Mucosa of descending colon (tissue), 3 donors: ENCODE data around the gene NUDCD2. TPM values are rescaled to one million over a fixed set of nuclear protein-coding genes. Genes with fewer than 3 reads are reported as not detected.

Source experiments
- ATAC-seq: fragments of 200-7000 bp; cut with Tn5 transposase; one replicate; pipeline ENCODE4 v1.9.1; 2020; ENCODE audit warnings: mild to moderate bottlenecking, moderate library complexity
- DNase-seq, 3 donors: peaks; one replicate each; pipeline ENCODE4 v3.0.0-alpha.2; 2020
- H3K36me3 ChIP-seq: fragments of 200-600 bp; one replicate; pipeline ENCODE4 v1.8.0; 2021; ENCODE audit warnings: low read depth, mild to moderate bottlenecking
- H3K4me1 ChIP-seq: fragments of 200-600 bp; one replicate; pipeline ENCODE4 v1.8.0; 2021; ENCODE audit warnings: low read depth, mild to moderate bottlenecking
- H3K4me3 ChIP-seq: fragments of 200-600 bp; one replicate; pipeline ENCODE4 v1.8.0; 2021; ENCODE audit warnings: mild to moderate bottlenecking
- H3K9me3 ChIP-seq: fragments of 200-600 bp; one replicate; pipeline ENCODE4 v1.8.0; 2021; ENCODE audit warnings: mild to moderate bottlenecking
- intact Hi-C, 2 donors: fragments of 100-400 bp; cut with DNase I in 1 of 2; cut with micrococcal nuclease in 1 of 2; formaldehyde crosslinking; loops; one replicate each; pipeline versions ENCODE4 v1.11.0 to v1.11.1; 2022; cut with DNase I, micrococcal nuclease
- total RNA-seq, 3 donors: library from RNA; stranded (reverse); fragmentation: NEBNext Ultra II Directional in 2 of 3; extraction: Animal tissue kit (Norgen Biotek cat#: 25700) in 2 of 3; gene quantifications; one replicate each; pipeline versions ENCODE4 v1.2.1 to v1.2.4, GENCODE V29; 2021 to 2023
- TF ChIP-seq, protein P1 (sequence below): fragments of 200-600 bp; IDR thresholded peaks from one replicate; pipeline ENCODE4 v1.8.0; 2022; ENCODE audit warnings: antibody characterized with exemption, mild to moderate bottlenecking
- donor health status: DM: no; HTN: no; CAD: no; lungs with moderate emphysema.
- donor health status: DM: no; HTN: no; CAD: no.
- donor health status: DM: no; HTN: yes; CAD: no.

Gene NUDCD2
- total RNA-seq, 3 donors from 2014 or later = 17.5 to 24.1 (median 21.7) TPM

DNA sequence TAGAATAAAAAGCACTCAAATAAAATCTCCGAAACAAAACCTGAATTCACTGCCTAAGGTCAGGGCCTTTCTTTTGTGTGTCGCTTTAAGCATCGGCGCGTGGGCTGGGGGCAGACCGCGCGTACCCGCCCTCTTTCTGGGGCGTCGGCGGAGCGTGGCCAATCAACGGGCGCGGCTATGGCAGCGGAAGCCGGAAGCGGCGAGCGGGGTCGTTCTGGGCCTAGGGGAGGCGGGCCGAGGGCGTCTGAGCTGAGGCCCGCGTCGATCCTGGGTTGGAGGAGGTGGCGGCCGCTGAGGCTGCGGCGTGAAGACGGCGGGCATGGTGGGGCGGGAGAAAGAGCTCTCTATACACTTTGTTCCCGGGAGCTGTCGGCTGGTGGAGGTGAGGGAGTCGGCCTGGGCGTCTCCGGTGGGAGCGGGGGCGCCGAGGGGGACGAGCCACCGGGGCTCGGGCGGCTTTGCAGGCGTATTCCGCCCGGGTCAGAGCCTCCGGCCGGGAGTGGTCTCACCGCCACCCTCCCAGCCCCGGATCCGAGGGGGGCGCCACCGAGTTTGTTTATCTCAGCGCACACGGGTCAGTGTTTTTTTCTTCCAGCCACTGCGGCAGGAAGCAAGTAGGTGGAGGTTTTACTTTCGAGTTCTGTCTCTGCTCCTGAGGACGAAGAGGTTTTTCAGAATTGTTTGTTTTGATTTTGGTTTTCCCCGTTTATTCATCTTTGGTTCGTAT, 45.6 kb upstream of the NUDCD2 start, which contains the start of gene MAT2B:
Gene MAT2B (plus strand): TSS at position 252 of the 727 bp plus-strand sequence. CDS start 68 bp downstream, at position 320.
- Histone ChIP-seq H3K9me3 (no peaks in the 10 kb centered on the region), H3K4me1 (peaks cover 20% of the 10 kb centered on the region), H3K36me3 (no peaks in the 10 kb centered on the region), H3K4me3 (peak within 1 kb of the TSS; percentile 75)
- DNase-seq (peak; percentile 96 to 98 (median 98)), ATAC-seq (peak; percentile 94)
- intact Hi-C loops = no loop called here
- TF ChIP-seq, protein P1, sequence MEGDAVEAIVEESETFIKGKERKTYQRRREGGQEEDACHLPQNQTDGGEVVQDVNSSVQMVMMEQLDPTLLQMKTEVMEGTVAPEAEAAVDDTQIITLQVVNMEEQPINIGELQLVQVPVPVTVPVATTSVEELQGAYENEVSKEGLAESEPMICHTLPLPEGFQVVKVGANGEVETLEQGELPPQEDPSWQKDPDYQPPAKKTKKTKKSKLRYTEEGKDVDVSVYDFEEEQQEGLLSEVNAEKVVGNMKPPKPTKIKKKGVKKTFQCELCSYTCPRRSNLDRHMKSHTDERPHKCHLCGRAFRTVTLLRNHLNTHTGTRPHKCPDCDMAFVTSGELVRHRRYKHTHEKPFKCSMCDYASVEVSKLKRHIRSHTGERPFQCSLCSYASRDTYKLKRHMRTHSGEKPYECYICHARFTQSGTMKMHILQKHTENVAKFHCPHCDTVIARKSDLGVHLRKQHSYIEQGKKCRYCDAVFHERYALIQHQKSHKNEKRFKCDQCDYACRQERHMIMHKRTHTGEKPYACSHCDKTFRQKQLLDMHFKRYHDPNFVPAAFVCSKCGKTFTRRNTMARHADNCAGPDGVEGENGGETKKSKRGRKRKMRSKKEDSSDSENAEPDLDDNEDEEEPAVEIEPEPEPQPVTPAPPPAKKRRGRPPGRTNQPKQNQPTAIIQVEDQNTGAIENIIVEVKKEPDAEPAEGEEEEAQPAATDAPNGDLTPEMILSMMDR = peak; percentile 34

DNA sequence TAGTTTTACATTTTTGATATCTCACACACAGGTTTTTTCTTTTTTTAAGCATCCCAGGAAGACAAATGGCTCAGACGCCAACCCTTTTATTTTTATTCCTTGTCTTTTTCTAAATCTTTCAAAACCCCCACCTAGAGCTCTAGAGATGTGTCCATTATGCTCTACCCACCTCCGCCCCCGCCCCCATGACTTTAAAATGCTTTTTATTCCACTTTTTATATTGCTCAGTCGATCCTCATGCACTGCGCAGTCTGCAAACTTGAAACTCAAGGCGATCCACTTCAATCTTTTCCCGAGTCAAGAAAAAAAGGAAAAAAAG, 45.1 kb upstream of the NUDCD2 start:
- TF ChIP-seq, protein P1 = no peak
- peak overlapping the region; percentile 75 for H3K4me3 ChIP-seq
- no peaks in the 10 kb centered on the region for H3K36me3 ChIP-seq
- H3K9me3 ChIP-seq = no peaks in the 10 kb centered on the region
- H3K4me1 ChIP-seq = peaks cover 20% of the 10 kb centered on the region
- ATAC-seq = no peak
- peak in 1 of 3 donors; percentile 47 for DNase-seq
- intact Hi-C loops = no loop called here

DNA sequence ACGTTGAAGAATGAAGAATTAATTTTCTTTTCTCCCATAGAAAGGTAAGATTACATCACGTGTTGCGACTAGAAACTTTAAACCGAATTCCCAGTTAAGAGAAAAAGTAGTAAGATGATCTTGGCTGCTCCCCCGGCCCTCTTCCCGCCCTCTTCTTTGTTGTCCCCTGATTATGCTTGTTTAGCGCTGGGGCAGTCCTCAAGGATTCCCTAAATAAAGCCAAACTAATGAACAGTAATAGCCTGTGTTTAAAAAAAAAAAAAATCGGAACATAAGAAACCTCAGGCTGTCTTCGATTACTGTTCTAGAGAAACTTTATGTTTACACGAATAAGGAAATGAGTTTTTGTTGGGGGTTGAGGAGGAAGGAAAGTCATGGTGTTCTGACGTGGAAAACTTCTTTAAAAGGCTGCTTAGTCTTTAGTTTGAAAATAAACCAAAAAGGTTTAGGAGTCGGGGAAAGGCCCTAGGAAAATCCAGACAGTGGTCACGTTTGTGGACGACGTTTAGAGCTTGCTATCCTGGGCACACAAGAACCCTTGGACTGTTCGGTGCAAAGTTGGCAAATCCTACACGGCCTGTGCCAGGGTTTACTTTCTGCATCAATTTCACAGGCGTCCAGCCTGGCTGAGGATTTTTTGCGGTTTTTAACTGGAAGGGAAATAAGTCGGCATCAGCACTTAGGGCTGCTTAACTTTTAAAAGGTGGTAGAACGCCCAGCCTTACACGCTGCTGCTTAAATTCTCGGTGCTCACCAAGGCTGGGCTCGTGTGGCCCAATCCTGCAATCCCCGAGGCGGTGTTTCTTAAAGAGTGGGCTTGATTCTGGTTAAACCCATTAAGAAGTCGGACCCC, 44.4 kb upstream of the NUDCD2 start:
- Histone ChIP-seq H3K4me1 (peaks cover 18% of the 10 kb centered on the region), H3K9me3 (no peaks in the 10 kb centered on the region), H3K4me3 (no peak overlapping the region), H3K36me3 (no peaks in the 10 kb centered on the region)
- TF ChIP-seq, protein P1 = no peak
- ATAC-seq (peak; percentile 26), DNase-seq (peak; percentile 52 to 69 (median 54))
- intact Hi-C loops = no loop called here

DNA sequence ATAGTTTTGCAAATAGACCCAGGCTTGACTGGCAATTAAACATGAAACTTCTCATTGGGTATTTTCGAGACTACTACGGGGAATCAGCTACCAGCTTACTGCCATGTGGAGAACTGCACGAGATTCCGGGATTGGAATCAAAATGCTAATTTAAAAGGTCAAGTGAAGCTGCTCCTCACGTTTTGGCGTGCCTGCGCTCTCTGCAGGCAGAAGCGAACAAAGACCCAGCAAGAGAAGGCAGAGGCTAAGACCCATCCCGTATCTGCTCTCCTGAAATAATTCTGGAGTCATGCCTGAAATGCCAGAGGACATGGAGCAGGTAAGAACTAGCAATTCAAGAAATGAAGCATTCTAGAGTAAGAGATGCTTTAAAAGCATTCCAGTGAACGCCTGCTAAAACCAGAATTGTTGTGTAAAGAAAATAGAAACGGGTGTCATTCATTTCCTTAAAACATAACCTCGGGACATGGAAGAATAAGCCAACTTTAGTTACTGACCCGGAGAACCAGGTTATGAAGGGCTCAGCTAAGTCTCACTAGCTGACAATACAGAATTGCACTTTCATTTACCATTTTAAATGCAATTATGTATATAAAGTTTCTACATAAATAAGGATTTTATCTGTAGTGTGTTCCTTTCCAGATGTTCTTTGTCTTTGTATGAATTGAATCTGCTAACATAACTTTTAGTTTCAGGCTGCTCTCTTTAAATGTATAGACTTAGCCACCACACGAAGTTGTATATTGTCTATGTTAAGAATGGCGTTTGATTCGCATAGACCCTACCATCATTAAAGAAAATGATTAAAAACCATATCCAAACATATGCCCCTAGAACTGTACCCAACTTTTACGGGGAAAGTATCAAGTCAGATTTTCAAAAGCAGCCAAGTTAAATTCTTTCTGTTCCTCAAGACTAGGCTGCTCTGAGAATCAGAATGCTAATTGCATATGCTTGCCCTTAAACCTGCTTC, 43.5 kb upstream of the NUDCD2 start:
- Histone ChIP-seq H3K36me3 (no peaks in the 10 kb centered on the region), H3K9me3 (no peaks in the 10 kb centered on the region), H3K4me1 (peaks cover 10% of the 10 kb centered on the region), H3K4me3 (no peak overlapping the region)
- intact Hi-C loops = no loop called here
- DNase-seq (peak; percentile 70 to 78 (median 73)), ATAC-seq (peak; percentile 41)
- TF ChIP-seq, protein P1 = no peak

DNA sequence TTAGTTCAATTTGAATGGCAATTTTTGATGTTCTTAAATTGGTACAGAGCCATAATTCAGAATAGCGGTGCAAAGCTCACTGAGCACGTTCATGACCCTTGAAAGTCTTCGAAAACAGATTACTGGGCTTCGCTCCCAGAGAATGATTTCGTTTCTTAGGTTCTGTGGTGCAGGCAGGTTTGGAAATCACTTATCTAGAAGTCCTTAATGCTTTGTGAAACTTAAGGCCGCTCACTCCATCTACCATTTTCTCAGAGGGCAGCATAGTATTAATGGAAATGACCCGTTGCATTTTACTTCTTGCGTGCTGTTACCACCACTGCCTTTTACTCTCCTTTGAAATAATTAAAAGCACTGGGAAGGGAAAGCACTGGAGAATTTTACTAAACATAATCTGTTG, 42.6 kb upstream of the NUDCD2 start:
- Histone ChIP-seq H3K4me1 (peaks cover 7% of the 10 kb centered on the region), H3K36me3 (no peaks in the 10 kb centered on the region), H3K4me3 (no peak overlapping the region), H3K9me3 (no peaks in the 10 kb centered on the region)
- intact Hi-C loops = no loop called here
- no peak for ATAC-seq
- no peak for DNase-seq
- TF ChIP-seq, protein P1 = no peak
